HepG2 (cell line): ENCODE results near the gene MYOT. TPM values are rescaled to one million over a fixed set of nuclear protein-coding genes. Genes with fewer than 3 reads are reported as not detected.

Source experiments
- ATAC-seq: fragments of 200-7000 bp; cut with Tn5 transposase; 3 replicates; pipeline ENCODE4 v1.9.1; 2020; ENCODE audit warnings: mild to moderate bottlenecking, moderate library complexity
- BruUV-seq: library from RNA; stranded (reverse); fragments of 400-500 nt; replicated peaks from 2 replicates; lab custom pipeline; 2021; lab: Mats Ljungman, UMichigan
- CTCF ChIA-PET: fragments of 300-600 bp; formaldehyde crosslinking; extraction: SDS; loops from one replicate; lab custom pipeline; 2021; ENCODE audit warnings: low total read pairs, inconsistent platforms, low intra/inter-chr PET ratio; lab: Yijun Ruan, JAX
- POLR2A ChIA-PET: fragments of 350-600 bp; sonication (Branson Sonifier 250); formaldehyde crosslinking; loops from one replicate; lab custom pipeline; 2020; ENCODE audit warnings: antibody characterized with exemption, inconsistent platforms; lab: Yijun Ruan, JAX
- DNase-seq: peaks from one replicate; pipeline ENCODE4 v3.0.0-alpha.2; 2015; ENCODE audit warnings: low spot score
- FAIRE-seq: peaks from 3 replicates; lab custom pipeline; 2011; peaks lifted over from hg19 to GRCh38; lab: Jason Lieb, UNC
- H2AFZ ChIP-seq: one replicate; pipeline ENCODE4 v1.6.1; 2011; ENCODE audit warnings: low read length, inconsistent platforms
- H3K27ac ChIP-seq: fragments of 300-600 bp; 3 replicates; pipeline ENCODE4 v1.8.0; 2011; ENCODE audit warnings: mixed run types, mild to moderate bottlenecking, mixed read lengths, low read length, inconsistent platforms; ENCODE audit not compliant: insufficient read depth; ENCODE audit errors: extremely low read length
- H3K27me3 ChIP-seq, 2 experiments: fragments of 200-600 bp in 1 of 2; 2 replicates in 1 of 2; 3 replicates in 1 of 2; pipeline versions ENCODE4 v1.6.0 to v1.8.0; 2011; ENCODE audit warnings: low read length in 2 of 2, mild to moderate bottlenecking in 2 of 2, moderate library complexity in 2 of 2, inconsistent platforms in 1 of 2; ENCODE audit not compliant: insufficient read depth in 2 of 2, control insufficient read depth in 1 of 2
- H3K36me3 ChIP-seq, 2 experiments: fragments of 200-600 bp in 1 of 2; replicated peaks in 1 of 2; 2 replicates in 1 of 2; 3 replicates in 1 of 2; pipeline versions ENCODE4 v1.5.1 to v1.8.0; 2011; ENCODE audit warnings: low read length in 2 of 2, inconsistent platforms in 1 of 2; ENCODE audit not compliant: insufficient read depth in 2 of 2, control insufficient read depth in 1 of 2
- H3K4me1 ChIP-seq: 2 replicates; pipeline ENCODE4 v1.5.1; 2012; ENCODE audit warnings: low read length, inconsistent platforms; ENCODE audit not compliant: insufficient read depth
- H3K4me2 ChIP-seq: 2 replicates; pipeline ENCODE4 v1.6.0; 2011; ENCODE audit warnings: low read depth, low read length, inconsistent platforms
- H3K4me3 ChIP-seq, 3 experiments: fragments of 200-600 bp in 1 of 3; sonication (generic), shearing (Covaris generic) in 1 of 3; replicated peaks in 1 of 3; 2 replicates each; pipeline ENCODE4 v1.5.1; 2011 to 2016; ENCODE audit warnings: low read length in 3 of 3, inconsistent platforms in 2 of 3, low read depth in 2 of 3, mild to moderate bottlenecking in 2 of 3, control low read depth in 1 of 3, mixed read lengths in 1 of 3; ENCODE audit not compliant: insufficient read depth in 1 of 3
- H3K79me2 ChIP-seq: one replicate; pipeline ENCODE4 v1.6.1; 2011; ENCODE audit warnings: low read length, inconsistent platforms; ENCODE audit not compliant: insufficient read depth
- H3K9ac ChIP-seq: 2 replicates; pipeline ENCODE4 v1.6.0; 2011; ENCODE audit warnings: mild to moderate bottlenecking, low read depth, low read length, inconsistent platforms; ENCODE audit not compliant: insufficient read depth
- H3K9me3 ChIP-seq: 2 replicates; pipeline ENCODE4 v1.5.1; 2012; ENCODE audit warnings: mild to moderate bottlenecking, low read length
- H4K20me1 ChIP-seq: 2 replicates; pipeline ENCODE4 v1.6.0; 2011; ENCODE audit warnings: inconsistent platforms, mild to moderate bottlenecking, low read length, moderate library complexity; ENCODE audit not compliant: insufficient read depth
- ADNP ChIP-seq: sonication (generic); formaldehyde crosslinking; IDR thresholded peaks from 2 replicates; pipeline ENCODE4 v1.4.0; 2020; ENCODE audit warnings: missing genetic modification reagents
- CAMTA2 ChIP-seq: sonication (generic); formaldehyde crosslinking; IDR thresholded peaks from 2 replicates; pipeline ENCODE4 v1.4.0; 2020; ENCODE audit warnings: mild to moderate bottlenecking, missing genetic modification reagents, borderline replicate concordance
- CEBPG ChIP-seq: IDR thresholded peaks from 2 replicates; pipeline ENCODE4 v1.6.1; 2016
- MED8 ChIP-seq: sonication (generic); formaldehyde crosslinking; IDR thresholded peaks from 2 replicates; pipeline ENCODE4 v1.8.1; 2023; ENCODE audit warnings: mild to moderate bottlenecking, missing genetic modification reagents; ENCODE audit not compliant: insufficient replicate concordance
- MLLT10 ChIP-seq: sonication (generic); formaldehyde crosslinking; IDR thresholded peaks from 2 replicates; pipeline ENCODE4 v1.4.0; 2020; ENCODE audit warnings: missing genetic modification reagents
- PCBP1 ChIP-seq: fragments of 200-400 bp; formaldehyde crosslinking; IDR thresholded peaks from 2 replicates; pipeline ENCODE4 v1.6.1; 2017; ENCODE audit warnings: mild to moderate bottlenecking, low read depth, low read length, borderline replicate concordance
- SATB2 ChIP-seq: sonication (generic); formaldehyde crosslinking; IDR thresholded peaks from 2 replicates; pipeline ENCODE4 v1.5.0; 2020; ENCODE audit warnings: missing genetic modification reagents
- TAF15 ChIP-seq: fragments of 200-400 bp; formaldehyde crosslinking; IDR thresholded peaks from one replicate; pipeline ENCODE4 v1.6.1; 2018; ENCODE audit warnings: mild to moderate bottlenecking, low read depth, low read length; ENCODE audit not compliant: poor library complexity, severe bottlenecking
- ZC3H13 ChIP-seq: sonication (generic); formaldehyde crosslinking; IDR thresholded peaks from 2 replicates; pipeline ENCODE4 v1.8.1; 2023; ENCODE audit warnings: mild to moderate bottlenecking, missing genetic modification reagents, moderate library complexity
- ZNF383 ChIP-seq: sonication (generic); formaldehyde crosslinking; IDR thresholded peaks from 2 replicates; pipeline ENCODE4 v1.4.0; 2020; ENCODE audit warnings: missing genetic modification reagents, mild to moderate bottlenecking, borderline replicate concordance
- ZNF407 ChIP-seq: sonication (generic); formaldehyde crosslinking; IDR thresholded peaks from one replicate; pipeline ENCODE4 v1.5.1; 2020; ENCODE audit warnings: mild to moderate bottlenecking, missing genetic modification reagents; ENCODE audit errors: not compliant biosample characterization
- ZNF580 ChIP-seq: IDR thresholded peaks from 2 replicates; pipeline ENCODE4 v1.6.1; 2016; ENCODE audit warnings: low read depth, borderline replicate concordance
- ZNF720 ChIP-seq: sonication (generic); formaldehyde crosslinking; IDR thresholded peaks from 2 replicates; pipeline ENCODE4 v1.4.0; 2020; ENCODE audit warnings: missing genetic modification reagents
- WGBS: methylation state at CpG from one replicate; pipeline ENCODE4 v1.1.6; 2017; ENCODE audit warnings: low lambda C conversion rate; 5-methylcytosine and 5-hydroxymethylcytosine counted together
- in situ Hi-C: cut with HindIII; loops from 2 replicates; pipeline ENCODE4 v1.10.0; 2017; ENCODE audit warnings: low pct_unique_long_range_greater_than_20kb; ENCODE audit not compliant: extremely low pct_ligation_motif_present
- intact Hi-C: fragments of 100-400 bp; cut with micrococcal nuclease; formaldehyde crosslinking; loops from one replicate; pipeline ENCODE4 v1.10.0; 2022; ENCODE audit not compliant: unreplicated experiment
- polyA plus RNA-seq, 8 experiments: library from polyadenylated mRNA; depleted of rRNA in 3 of 8; stranded (reverse) in 7 of 8; unstranded in 1 of 8; fragments of >200 nt; fragmentation: Illumina TruSeq in 4 of 8; extraction: Trizol in 4 of 8; gene quantifications; 2 replicates each; pipeline versions ENCODE4 v1.2.1 to v1.2.3, GENCODE V29; 2011 to 2016; ENCODE audit warnings: low read depth in 4 of 8, missing spikeins in 1 of 8, mixed read lengths in 1 of 8; ENCODE audit not compliant: insufficient read depth in 1 of 8
- total RNA-seq, 5 experiments: library from RNA; depleted of rRNA; stranded (reverse); fragments of >200 nt; fragmentation: Illumina TruSeq; extraction: Trizol; gene quantifications; 2 replicates each; pipeline ENCODE4 v1.2.3, GENCODE V29; 2016; ENCODE audit warnings: low read depth in 1 of 5
- TF ChIP-seq, protein P1 (sequence below): sonication (generic); formaldehyde crosslinking; IDR thresholded peaks from 2 replicates; pipeline ENCODE4 v1.5.0; 2020; ENCODE audit warnings: mild to moderate bottlenecking, missing genetic modification reagents, moderate library complexity

MYOT gene
- total and polyA plus RNA-seq, 2 of the 13 experiments (the other 11 are each of a cell fraction or from before 2014, with no cell fraction given) = not detected

DNA sequence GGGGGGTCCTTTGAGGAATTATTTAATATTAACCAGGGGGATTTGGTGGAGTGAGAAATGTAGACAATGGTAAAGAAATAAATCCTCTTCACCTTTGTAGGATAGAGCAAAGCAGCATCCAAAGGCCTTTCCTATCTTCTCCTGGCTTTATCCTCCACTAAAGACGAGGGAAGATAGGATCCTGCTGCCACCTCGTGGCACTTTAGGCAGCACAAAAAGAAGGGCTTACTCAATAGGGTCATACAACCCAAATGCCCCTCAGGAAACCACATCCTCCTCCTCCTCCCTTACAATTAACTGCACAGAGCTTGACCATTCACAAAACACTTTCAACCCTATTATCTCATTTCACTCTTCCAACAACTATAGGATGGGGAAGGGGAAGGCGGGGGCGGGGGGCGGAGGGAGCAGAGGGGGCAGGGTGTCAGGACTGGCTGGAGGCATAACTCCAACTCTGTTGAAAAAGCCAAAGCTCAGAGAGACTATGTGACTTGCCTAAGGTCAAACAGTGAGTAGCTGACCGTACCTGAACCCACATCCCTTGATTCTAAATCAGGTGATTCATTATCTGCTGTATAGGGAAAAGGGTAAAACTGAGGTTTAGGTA is 45.4 kb upstream of the MYOT start:
- peak; percentile 53 for DNase-seq
- CTCF ChIA-PET = interaction anchor here (1.4 to 3.8 kb wide), 4 partner anchors 43 to 193 kb away, joined by 5 to 35 read pairs (median 8); no protein-coding TSS in a partner anchor
- TF ChIP-seq CAMTA2 (CRISPR knock-in tag) (no peak), ADNP (no peak), SATB2 (CRISPR knock-in tag) (no peak), ZNF383 (CRISPR knock-in tag) (no peak), ZC3H13 (no peak), TAF15 (no peak), ZNF720 (CRISPR knock-in tag) (no peak), ZNF580 (CRISPR knock-in tag) (0 out of 2 replicates have a peak, but pooled peaks have one; percentile 28), ZNF407 (CRISPR knock-in tag) (no peak), PCBP1 (no peak), MED8 (CRISPR knock-in tag) (no peak), MLLT10 (CRISPR knock-in tag) (no peak), CEBPG (CRISPR knock-in tag) (peak; percentile 56)
- TF ChIP-seq, protein P1, sequence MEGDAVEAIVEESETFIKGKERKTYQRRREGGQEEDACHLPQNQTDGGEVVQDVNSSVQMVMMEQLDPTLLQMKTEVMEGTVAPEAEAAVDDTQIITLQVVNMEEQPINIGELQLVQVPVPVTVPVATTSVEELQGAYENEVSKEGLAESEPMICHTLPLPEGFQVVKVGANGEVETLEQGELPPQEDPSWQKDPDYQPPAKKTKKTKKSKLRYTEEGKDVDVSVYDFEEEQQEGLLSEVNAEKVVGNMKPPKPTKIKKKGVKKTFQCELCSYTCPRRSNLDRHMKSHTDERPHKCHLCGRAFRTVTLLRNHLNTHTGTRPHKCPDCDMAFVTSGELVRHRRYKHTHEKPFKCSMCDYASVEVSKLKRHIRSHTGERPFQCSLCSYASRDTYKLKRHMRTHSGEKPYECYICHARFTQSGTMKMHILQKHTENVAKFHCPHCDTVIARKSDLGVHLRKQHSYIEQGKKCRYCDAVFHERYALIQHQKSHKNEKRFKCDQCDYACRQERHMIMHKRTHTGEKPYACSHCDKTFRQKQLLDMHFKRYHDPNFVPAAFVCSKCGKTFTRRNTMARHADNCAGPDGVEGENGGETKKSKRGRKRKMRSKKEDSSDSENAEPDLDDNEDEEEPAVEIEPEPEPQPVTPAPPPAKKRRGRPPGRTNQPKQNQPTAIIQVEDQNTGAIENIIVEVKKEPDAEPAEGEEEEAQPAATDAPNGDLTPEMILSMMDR = peak; percentile 81

More for the DNA sequence above, 45.4 kb upstream of the MYOT start:
- no peak overlapping the region for H3K4me2 ChIP-seq
- no peak overlapping the region for H3K4me3 ChIP-seq
- H3K9ac ChIP-seq = no peak overlapping the region
- no peaks in the 10 kb centered on the region for H3K9me3 ChIP-seq
- no peaks in the 10 kb centered on the region for H4K20me1 ChIP-seq
- no peaks in the 10 kb centered on the region; a peak in 2 of 5 replicates for H3K27me3 ChIP-seq
- H3K79me2 ChIP-seq = no peaks in the 10 kb centered on the region
- POLR2A ChIA-PET = no interaction called here
- H3K36me3 ChIP-seq = no peaks in the 10 kb centered on the region
- no TSS peak for BruUV-seq
- no peak overlapping the region for H3K27ac ChIP-seq
- 26% methylated on average over 5 of the region's 6 CpGs for WGBS
- H3K4me1 ChIP-seq = no peaks in the 10 kb centered on the region
- intact Hi-C loops (loop anchor here (1.0 to 2.0 kb wide), 4 partner anchors 43 to 193 kb away; no protein-coding TSS in a partner anchor), in situ Hi-C loops (loop anchor here (5.0 kb wide), 2 partner anchors 40 to 195 kb away; no protein-coding TSS in a partner anchor)
- no peak overlapping the region for H2AFZ ChIP-seq
- peak; percentile 76 for FAIRE-seq
- ATAC-seq = peak; percentile 89
